Progenitor cell of endocrine pancreas (in vitro differentiated cells): ENCODE measurements around the gene MFSD1. TPM values are rescaled to one million over a fixed set of nuclear protein-coding genes. Genes with fewer than 3 reads are reported as not detected.

Source experiments
- DNase-seq: peaks from one replicate; pipeline ENCODE4 v3.0.0; 2021; ENCODE audit warnings: low spot score; ENCODE audit not compliant: unreplicated experiment
- H3K27ac Mint-ChIP-seq: 2 replicates; pipeline ENCODE4 v1.8.0; 2021; ENCODE audit warnings: mild to moderate bottlenecking, moderate library complexity, mixed read lengths
- H3K27me3 Mint-ChIP-seq: 2 replicates; pipeline ENCODE4 v1.8.0; 2021; ENCODE audit warnings: mixed read lengths
- H3K36me3 Mint-ChIP-seq: 2 replicates; pipeline ENCODE4 v1.8.0; 2022; ENCODE audit warnings: mixed read lengths; ENCODE audit not compliant: insufficient read depth
- H3K4me1 Mint-ChIP-seq: 2 replicates; pipeline ENCODE4 v1.8.0; 2021; ENCODE audit warnings: low read depth, mixed read lengths
- H3K4me3 Mint-ChIP-seq: 2 replicates; pipeline ENCODE4 v1.8.0; 2021; ENCODE audit warnings: low read depth, mild to moderate bottlenecking, moderate library complexity, mixed read lengths
- H3K9me3 Mint-ChIP-seq: 2 replicates; pipeline ENCODE4 v1.8.0; 2021; ENCODE audit warnings: low read depth, mixed read lengths
- CTCF ChIP-seq: fragments of 200-600 bp; sonication (generic); IDR thresholded peaks from one replicate; pipeline ENCODE4 v1.5.0; 2021; ENCODE audit warnings: antibody characterized with exemption, mild to moderate bottlenecking; ENCODE audit not compliant: unreplicated experiment
- total RNA-seq: library from RNA; stranded (reverse); gene quantifications from 2 replicates; pipeline ENCODE4 v1.2.1, GENCODE V29; 2021

The MFSD1 gene
- total RNA-seq, 1 donor from 2014 or later = 17.6 TPM

GRCh38 chr3:158777161-158777873 is 24.5 kb upstream of the MFSD1 start:
- Mint-ChIP-seq H3K27me3 (no peaks in the 10 kb centered on the region), H3K9me3 (no peaks in the 10 kb centered on the region), H3K4me1 (no peaks in the 10 kb centered on the region), H3K36me3 (peaks cover 2% of the 10 kb centered on the region), H3K4me3 (no peak overlapping the region), H3K27ac (no peak overlapping the region)
- no peak for TF ChIP-seq CTCF
- no peak for DNase-seq

- Mint-ChIP-seq H3K27me3 (no peaks in the 10 kb centered on the region), H3K36me3 (no peaks in the 10 kb centered on the region), H3K9me3 (no peaks in the 10 kb centered on the region), H3K4me1 (no peaks in the 10 kb centered on the region), H3K27ac (no peak overlapping the region), H3K4me3 (no peak overlapping the region)
- no peak for TF ChIP-seq CTCF
- no peak for DNase-seq
Measured at GRCh38 chr3:158780766-158781165, 21.1 kb upstream of the MFSD1 start.

DNA sequence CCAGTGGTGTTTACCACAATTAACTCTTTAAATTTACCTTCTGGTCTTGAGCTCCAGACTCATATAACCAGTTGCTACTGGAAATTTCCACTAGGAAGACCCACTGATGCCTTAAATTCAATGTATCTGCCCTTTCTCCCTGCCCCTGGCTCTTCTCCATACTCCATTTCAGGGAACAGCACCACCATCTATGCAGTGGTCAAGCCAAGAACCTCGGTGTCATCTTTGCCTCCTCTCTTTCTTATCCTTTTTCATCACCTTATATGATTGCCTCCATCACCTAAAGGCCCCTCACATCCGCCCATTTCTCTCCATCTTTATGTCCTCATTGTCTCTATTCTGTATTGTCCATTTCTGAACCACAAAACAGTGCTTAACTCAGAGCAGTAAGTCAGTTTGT is 20.7 kb upstream of the MFSD1 start:
- H3K4me3 Mint-ChIP-seq = no peak overlapping the region
- H3K4me1 Mint-ChIP-seq = no peaks in the 10 kb centered on the region
- H3K36me3 Mint-ChIP-seq = peaks cover 2% of the 10 kb centered on the region
- H3K27me3 Mint-ChIP-seq = no peaks in the 10 kb centered on the region
- no peak for DNase-seq
- H3K27ac Mint-ChIP-seq = no peak overlapping the region
- peaks cover 4% of the 10 kb centered on the region for H3K9me3 Mint-ChIP-seq
- TF ChIP-seq CTCF = no peak

GRCh38 chr3:158781849-158782248 is 20.0 kb upstream of the MFSD1 start:
- Mint-ChIP-seq H3K9me3 (peaks cover 4% of the 10 kb centered on the region), H3K4me1 (no peaks in the 10 kb centered on the region), H3K27me3 (no peaks in the 10 kb centered on the region), H3K27ac (no peak overlapping the region), H3K36me3 (peaks cover 2% of the 10 kb centered on the region), H3K4me3 (no peak overlapping the region)
- TF ChIP-seq CTCF = no peak
- no peak for DNase-seq

GRCh38 chr3:158782283-158782989 is 19.4 kb upstream of the MFSD1 start:
- no peak for DNase-seq
- Mint-ChIP-seq H3K27me3 (no peaks in the 10 kb centered on the region), H3K27ac (no peak overlapping the region), H3K36me3 (peaks cover 2% of the 10 kb centered on the region), H3K4me1 (no peaks in the 10 kb centered on the region), H3K9me3 (peaks cover 4% of the 10 kb centered on the region), H3K4me3 (no peak overlapping the region)
- no peak for TF ChIP-seq CTCF
